HT-29 (cell line): ENCODE data around the gene FAM13A. TPM values are rescaled to one million over a fixed set of nuclear protein-coding genes. Genes with fewer than 3 reads are reported as not detected.
"Not testable (repeated sequence)": the region's sequence is repeated elsewhere in the genome, so short reads cannot be mapped to it uniquely, and the experiment has no call there.

Experiments used
- DNase-seq: peaks from one replicate; pipeline ENCODE4 v3.0.0-alpha.2; 2015; ENCODE audit warnings: low spot score
- total RNA-seq: library from RNA; depleted of rRNA; stranded (reverse); fragments of >200 nt; shearing (Covaris generic); gene quantifications from 2 replicates; pipeline ENCODE4 v1.2.3, GENCODE V29; 2014; rRNA removed

The FAM13A gene
- 6.6 and 7.1 TPM in 2 replicates for total RNA-seq

DNA sequence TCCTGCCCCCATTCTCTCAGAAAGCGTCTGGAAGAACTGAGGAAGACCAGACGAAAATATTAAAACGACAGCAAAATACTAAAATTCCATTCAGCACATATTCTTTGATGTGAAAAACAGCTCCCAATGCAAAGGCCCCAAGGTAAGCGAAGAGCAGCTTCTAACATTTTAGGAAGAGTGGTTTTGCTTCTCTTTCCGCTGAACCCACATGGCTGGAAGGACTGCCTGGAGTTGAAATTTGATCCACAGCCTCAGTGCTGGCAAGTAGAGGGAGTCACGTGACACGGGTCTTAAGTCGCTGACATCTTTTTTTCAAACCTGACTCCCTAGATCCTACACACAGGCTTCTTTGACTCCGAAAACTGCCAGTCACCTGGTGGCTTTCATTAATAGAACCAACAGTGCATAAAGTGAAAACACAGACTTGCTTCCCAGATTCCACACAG is at the start of gene FAM13A:
Gene FAM13A (minus strand): TSS at position 233 of the 446 bp plus-strand sequence. CDS start 221 bp downstream, at position 12.
- DNase-seq: peak; percentile 85

DNA sequence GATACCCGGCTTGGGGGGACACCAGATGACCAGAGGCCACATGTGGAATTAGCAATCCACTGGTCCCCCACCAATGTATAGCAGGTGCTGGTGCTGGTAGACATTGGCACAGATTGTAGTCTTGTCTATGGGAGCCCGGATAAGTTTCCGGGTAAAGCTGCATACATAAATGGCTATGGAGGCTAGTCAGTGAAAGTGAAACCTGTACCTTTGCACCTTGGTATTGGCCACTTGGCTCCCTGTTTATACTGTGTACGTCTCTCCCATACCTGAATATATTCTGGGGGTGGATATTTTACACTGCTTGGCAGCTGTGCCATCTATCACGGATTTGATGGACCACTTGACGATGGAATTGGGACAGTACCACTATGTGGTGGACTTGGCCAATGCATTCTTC is 48.7 kb upstream of the FAM13A start:
- DNase-seq: no peak

DNA sequence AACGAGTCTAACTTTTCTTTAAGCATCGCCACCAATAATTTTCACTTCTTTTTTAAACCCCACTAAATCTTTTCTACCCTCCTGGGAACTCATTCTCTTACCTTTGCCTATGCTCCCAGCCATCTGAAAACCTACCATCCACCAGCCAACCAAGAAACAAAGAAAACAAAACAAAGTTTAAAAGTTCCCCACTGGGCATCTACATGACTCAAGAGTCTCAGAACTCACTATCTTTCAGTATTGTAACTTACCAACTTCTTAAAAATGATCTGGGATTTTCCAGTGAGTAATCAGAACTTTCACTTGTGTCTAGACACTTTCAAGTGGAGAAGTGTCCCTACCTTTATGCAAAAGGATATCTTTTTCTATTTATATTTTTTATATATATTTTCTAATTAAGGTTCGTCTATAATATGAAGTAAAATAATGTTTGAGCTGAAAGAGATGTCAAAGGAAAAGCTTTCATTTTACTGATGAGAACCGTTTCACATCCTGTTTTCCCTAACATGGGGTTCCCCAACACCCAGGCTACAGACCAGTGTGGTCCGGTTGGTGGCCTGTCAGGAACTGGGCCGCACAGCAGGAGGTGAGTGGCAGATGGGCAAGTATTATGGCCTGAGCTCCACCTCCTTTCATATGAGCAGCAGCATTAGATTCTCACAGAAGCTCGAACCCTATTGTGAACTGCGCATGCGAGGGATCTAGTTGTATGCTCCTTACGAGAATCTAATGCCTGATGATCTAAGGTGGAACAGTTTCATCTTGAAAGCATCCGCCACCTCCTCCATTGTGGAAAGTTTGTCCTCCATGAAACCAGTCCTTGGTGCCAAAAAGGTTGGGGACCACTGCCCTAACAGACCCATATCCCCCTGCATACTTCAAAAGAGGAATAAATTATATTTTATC is 44.5 kb upstream of the FAM13A start:
- DNase-seq: no peak

DNA sequence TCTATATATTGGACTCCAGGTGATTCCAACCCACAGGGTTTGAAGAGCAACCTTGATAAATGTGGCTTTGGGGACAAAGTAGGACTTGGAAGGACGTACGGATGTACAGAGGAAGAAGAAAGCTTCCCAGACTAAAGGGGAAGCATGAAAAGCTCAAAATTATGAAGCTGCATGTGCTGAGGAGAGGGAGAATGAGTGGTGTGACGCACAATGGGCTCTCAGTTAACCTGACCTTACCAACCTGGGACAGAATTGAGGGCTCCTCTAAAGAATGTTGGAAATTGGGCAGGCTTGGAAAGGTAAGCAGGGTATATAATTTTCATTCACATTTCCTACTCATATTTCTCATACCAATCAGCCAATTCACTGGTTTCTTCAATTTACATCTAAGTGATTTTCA is 43.9 kb upstream of the FAM13A start:
- no peak for DNase-seq

DNA sequence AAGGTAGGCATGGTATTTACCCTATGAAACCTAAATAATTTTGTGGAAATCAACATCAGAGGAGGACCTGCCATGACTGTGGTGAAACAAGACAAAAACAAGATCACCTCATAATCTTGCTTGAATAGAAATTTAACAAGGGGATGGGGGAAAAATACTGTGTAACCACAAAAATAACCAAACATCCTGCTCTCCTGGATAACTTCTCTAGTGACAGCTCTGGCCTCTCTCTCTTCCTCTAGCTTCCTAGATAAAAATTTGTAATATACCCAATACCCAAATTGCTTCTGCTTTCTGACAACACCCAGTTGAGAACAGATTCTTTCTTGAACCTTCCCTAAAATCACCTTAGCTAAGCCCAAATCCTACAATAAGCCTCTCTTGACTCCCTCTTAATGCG is 42.5 kb upstream of the FAM13A start:
- DNase-seq: no peak

DNA sequence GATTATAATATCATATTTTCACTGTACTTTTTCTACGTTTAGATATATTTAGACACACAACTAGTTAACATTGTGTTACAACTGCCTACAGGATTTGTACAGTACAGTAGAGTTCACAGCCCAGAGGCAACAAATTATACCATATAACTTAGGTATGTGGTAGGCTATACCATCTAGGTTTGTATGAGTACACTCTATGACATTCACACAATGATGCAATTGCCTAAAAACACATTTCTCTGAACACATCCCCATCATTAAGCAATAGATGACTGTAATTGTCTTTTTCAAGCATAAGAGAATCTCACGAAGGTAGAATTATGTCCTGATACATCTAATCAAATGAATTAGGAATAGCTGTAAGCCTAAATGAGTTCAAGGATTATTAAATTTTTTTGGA is 42.0 kb upstream of the FAM13A start:
- no peak for DNase-seq

DNA sequence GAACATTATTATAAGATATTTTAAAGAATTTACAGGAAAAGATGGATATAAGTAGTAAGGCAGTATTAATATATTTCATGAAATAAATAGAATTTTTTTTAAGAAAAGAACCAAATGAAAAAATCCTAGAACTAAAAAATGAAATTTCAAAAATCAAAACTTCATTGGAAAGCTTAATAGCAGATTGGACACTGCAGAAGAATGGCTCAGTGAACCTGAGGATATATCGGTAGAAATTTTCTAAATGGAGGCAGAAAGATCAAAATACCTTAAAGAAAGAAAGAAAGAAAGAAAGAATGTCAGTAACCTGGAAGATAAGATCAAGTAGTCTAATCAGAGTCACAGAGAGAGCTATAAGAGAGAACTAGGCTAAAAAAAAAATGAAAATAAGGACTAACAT is 21.3 kb upstream of the FAM13A start:
- no peak for DNase-seq

DNA sequence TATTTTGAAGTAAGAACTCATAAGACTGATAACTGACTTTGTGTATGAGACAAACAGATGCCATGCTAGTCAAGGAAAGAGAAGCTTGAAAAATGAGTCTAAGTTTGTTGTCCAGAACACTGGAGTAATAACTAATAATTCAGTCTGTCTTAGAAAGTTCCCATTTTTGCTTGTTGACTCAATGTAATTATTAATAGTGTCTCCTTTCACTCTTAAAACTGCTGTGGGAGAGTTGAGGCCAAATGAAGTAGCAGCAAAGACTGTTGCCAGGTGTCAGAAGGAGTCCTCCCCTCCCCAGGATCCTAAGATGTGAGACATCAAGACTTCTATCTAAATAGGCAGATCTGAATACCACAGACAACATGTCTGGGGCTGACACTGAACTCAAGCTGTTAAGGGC is 20.8 kb upstream of the FAM13A start:
- no peak for DNase-seq

DNA sequence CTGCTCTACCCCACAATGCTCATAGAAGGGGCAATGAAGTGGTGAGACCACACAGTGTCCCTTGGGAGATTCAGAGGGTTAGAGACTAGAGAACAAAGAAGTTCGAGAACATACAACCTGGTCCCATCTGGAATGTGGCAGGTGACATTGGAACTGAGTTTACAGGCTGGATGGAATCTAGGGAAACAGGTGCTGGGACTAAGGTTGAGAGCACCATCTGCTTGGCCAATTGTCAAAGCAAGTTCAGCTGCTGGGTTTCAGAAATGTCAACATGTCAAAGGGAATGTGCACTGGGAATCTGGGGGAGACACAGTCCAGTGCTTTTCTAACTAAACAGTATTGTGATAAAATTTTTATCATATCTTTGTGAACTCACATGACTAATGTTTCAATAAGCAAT is 15.9 kb upstream of the FAM13A start:
- no peak for DNase-seq

DNA sequence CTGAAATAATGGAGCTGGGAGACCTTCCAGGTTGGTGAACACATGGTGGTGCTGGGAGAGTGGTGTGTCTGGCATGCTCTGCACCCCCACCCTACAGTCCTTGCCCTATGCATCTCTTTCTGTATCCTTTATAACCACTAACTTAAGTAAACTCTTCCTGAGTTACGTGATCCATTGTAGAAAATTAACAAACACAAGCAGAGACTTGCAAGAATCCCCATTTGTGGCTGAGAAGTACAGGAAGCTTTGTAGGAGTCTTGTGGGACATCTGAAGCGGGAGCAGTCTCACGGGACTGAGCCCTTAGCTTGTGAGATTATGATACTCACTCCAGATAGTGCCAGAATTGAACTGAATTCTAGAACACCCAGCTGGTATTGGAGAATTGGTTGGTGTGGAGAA is 14.3 kb upstream of the FAM13A start:
- no peak for DNase-seq

DNA sequence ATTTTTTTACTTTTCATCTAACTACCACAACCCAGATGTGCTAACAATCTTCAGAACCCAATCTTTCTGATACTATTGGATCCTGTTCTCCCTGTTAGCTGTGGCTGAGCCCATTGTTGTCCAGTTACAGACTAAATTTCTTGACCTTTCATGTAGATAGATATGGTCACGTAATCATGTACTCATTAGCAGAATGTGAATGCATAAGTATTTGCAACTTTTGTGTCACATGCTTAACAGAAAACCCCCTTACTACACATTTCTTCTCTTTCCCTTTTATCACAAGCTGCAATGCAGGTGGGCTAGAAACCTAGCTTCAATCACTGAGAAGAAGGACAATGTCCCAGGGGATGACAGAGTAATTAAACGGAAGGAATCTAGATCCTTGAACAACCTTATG is 13.1 kb upstream of the FAM13A start:
- no peak for DNase-seq

DNA sequence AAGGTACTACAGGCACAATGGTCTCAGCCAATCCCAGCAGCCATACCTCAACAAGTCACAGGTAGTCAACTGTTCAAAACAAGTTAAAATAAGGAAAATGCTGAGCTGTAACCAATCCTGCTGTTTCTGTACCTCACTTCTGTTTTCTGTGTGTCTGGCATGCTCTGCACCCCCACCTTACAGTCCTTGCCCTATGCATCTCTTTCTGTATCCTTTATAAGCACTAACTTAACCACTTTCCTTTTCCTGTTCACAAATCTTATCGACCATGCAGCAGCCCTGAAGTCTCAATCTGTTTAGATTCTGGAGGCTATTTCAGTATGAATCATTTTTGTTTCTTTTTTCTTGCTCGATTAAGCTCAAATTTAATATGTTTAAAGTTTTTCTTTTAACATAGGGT is 12.5 kb upstream of the FAM13A start:
- no peak for DNase-seq

DNA sequence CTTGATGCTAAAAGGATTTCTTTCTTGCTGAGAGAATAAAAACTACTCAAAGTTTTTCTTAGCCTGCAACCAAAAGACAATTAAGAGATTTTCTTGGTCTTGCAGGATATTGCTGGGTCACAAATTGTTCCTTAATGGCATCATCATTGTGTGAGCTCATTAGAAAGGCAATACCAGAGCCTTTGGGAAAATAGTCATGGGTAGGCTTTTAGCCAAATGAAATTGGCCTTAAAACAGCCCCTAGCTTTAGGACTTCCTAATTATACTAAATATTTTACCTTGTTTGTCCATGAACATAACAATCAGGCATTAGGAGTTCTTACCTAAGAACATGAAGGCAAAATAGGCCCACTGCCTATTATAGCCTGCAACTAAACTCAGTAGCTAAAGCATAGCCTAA is 10.4 kb upstream of the FAM13A start:
- DNase-seq: no peak

DNA sequence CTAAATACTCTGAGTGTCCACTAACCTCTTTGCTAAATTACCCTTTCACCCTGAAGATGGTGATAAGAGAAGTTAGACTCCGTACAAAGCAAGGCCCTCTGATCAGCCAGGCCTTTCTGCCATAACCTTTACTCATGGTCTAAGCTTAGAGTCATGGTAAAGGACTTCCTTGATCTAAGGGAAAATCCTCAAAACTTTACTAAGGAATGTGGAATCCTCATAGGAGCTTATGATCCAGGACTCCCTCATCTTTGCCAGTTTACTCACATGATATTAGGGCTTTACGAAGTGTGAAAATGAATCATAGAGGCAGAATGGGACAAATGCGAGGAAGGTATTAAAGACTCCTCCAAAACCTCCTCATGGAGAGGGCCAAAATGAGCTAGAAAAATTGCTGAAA is 7.9 kb upstream of the FAM13A start:
- no peak for DNase-seq

DNA sequence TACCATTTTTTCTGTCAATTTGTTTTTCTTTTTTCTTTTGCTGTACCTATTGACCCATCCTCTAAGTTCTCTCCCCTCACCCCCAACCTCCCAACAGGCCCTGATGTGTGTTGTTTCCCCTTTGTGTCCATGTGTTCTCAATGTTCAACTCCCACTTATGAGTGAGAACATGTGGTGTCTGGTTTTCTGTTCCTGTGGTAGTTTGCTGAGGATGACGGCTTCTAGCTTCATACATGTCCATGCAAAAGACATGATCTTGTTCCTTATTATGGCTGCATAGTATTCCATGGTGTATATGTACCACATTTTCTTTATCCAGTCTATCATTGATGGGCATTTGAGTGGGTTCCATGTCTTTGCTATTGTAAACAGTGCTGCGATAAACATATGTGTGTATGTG is 859 bp upstream of the FAM13A start:
- not testable (repeated sequence) for DNase-seq

DNA sequence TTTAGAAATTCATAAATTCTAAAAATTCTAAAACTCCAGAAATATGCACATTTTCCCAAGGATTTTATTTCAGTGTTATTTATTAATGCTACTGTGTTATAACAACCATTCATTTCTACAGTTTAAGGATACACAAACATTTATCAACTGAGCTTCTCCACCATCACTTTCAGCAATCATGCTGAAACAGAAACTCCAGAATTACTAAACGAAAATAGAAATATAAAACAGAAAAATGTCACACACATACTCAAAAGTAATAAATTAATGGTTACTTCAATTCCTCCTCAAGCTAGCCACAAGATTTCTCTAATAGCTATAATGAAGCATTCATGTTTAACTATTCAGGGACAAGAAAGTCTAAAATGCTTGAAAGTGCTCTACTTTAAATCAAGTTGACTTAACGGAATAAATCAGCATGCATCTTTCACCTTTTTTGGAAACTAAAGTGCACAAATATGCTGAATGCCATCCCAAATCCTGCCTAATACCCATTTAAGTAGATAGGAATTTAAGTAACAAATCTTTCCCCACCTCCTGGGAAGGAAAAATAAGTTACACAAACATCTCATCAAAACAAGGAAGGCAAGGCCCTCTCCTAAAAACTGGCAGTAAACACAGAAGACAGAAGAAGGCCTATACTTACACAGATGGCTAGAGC is 563 bp downstream of the FAM13A start:
- no peak for DNase-seq

DNA sequence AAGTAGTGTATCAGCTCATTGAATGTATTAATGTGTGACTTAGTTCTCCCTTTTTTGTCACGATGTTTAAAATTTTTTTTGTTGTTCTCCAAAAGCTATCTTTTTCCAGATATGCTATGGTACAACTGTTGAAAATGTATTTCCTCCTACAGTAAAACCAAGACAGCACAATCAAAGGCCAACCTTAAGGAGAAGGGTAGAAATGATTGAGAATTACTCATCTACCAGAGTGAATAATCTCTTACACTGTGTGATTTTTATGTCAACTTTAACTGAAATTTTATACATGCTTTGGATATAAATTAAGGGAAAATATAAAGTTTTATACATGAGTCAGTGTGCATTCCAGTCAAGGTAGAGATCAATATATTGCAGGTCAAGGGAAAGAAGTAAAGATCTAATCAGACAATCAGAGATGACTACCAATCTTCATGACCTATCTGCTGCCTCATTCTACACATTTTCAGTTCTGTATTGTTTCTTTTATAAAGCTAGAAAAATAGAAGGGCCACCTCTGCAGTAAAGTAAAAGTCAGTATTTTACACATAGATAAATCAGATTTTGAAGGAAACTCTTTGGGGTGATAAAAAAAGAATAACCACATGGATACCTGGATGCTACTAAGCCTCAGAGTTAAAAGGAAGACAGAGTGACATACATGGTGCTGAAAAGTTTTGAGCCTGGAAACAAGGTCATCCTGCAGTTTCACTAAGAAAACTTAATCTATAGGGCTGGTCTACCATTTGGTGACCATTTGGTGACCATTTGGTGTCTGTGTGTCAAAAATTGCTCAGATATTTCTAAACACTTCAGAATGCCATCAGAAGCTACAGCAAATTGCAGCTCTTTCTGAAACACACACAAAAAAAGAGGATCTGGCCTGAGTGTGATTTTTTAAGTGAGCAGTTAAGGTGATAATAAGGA is 1.6 kb downstream of the FAM13A start:
- no peak for DNase-seq

DNA sequence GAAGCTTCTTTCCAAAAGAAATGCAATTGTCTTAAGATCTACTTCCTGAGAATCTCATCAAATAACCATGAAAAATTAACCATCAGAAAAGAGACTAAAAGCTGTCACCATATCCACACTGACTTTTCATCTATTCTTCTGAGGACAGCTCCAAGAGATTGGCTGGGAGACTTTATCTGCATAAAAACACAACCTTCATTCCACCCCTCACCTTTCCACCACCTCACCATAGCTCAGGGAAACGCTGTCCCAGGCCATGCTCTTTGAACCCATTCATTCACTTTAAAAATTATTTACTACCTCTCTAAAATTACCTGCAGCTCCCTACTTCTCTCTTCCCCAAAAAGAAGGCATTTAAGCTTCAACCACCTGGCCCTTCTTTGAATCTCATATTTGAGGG is 2.4 kb downstream of the FAM13A start:
- DNase-seq: no peak

DNA sequence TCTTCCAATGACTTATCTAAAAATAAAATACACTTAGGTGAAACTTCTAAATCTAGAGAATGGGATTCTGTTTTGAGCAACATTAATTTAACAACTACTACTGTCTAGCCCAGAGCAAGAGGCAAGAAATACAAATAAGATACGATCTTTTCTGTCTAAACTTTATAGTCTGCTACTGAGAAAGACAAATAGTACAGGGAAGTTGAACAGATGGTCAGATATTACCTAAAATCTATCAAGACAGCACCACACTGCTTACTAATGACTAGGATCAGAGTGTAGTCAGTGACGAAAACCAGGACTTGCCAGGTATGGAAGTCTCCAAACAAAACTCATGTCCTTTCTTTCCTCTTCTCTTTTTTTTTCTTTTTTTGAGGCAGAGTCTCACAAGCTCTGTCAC is 7.1 kb downstream of the FAM13A start:
- DNase-seq: no peak

DNA sequence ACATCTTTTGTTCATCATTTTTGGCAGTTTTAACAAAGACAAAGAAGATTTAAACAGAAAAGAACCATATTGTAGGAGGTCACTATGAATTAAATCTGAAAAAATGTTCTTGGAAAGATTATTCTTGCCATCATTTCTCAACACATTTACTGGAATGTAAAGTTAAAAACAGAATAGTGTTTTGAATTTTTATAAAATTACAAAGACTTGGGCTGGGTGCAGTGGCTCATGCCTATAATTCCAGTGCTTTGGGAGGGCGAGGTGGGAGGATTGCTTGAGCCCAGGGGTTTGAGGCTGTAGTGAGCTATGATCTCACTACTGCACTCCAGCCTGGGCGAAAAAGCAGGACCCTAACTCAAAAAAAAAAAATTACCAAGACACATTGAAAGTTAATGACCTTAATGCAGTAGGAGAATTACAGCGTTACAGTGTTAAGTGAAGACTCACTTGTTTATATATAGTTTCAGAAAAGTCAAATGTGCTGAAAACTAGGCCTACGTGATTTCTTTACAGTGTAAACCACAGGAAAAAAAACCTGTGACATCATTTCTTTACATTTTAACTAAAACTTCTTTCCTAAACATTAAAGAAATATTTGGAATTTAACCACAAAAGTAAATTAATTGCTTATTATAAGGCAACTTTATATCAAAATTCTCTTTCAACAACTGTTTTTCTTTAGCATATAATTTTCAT is 7.9 kb downstream of the FAM13A start:
- DNase-seq: no peak
